Measurements from ENCODE around the gene H19. TPM values are rescaled to one million over a fixed set of nuclear protein-coding genes. Genes with fewer than 3 reads are reported as not detected.

Gene H19
- total RNA-seq, 1 donor from 2014 or later, result 0.52 TPM

DNA sequence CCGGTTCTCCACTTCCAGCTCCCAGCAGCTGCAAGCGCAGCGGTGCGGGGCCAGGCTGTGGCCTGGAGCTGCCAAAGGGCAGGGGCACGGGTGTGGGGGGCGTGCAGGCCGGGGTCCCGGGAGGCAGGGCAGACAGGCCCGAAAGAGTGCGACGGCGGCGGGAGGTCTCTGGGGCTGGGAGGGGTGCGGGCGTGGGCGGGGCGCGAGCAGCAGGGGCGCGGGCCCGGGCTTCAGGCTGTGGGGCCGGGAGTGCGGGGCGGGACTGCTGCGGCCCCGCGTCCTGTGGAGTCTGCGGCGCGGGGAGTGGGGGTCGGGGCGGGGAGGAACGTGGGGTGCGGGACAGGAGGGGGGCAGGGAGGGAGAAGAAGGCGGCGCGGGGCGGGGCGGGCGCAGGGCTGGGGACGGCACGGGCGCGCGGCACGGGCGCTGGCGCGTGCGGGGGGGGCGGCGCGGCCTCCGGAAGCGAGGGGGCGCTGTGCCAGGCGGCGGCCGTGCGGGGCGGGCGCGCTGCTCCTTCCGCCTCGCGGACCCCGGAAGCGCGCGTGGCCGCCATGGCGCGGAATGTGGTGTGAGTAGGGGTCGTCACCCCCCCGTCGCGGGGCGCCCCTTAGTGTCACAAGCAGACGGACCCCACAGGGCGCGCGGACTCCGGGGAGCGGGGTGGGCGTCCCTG lies 50.7 kb downstream of the H19 start, which contains the start of gene MRPL23:
MRPL23 (plus strand) TSS at position 521 of the 673 bp plus-strand sequence; CDS start at position 552, 31 bp downstream.
- H3K36me3 ChIP-seq (ENCODE audit: insufficient read depth, low read length), result no peaks in the 10 kb centered on the region

More for the DNA sequence above, 50.7 kb downstream of the H19 start, which contains the start of gene MRPL23:
- Histone ChIP-seq H3K9me3 (ENCODE audit: insufficient read depth, low read depth, low read length) (no peaks in the 10 kb centered on the region), H3K4me2 (ENCODE audit: low read length) (no peak within 1 kb of the TSS), H3K9ac (ENCODE audit: low read length) (no peak within 1 kb of the TSS), H3K27me3 (ENCODE audit: insufficient read depth, low read length) (no peaks in the 10 kb centered on the region), H2AFZ (ENCODE audit: low read depth, low read length) (no peak within 1 kb of the TSS), H3K4me1 (ENCODE audit: insufficient read depth, low read length) (no peaks in the 10 kb centered on the region), H3K79me2 (ENCODE audit: insufficient read depth, low read length) (no peaks in the 10 kb centered on the region), H4K20me1 (ENCODE audit: insufficient read depth, low read length) (no peaks in the 10 kb centered on the region), H3K27ac (ENCODE audit: low read depth, low read length) (no peak within 1 kb of the TSS), H3K4me3 (ENCODE audit: insufficient read depth, low read depth, low read length) (no peak within 1 kb of the TSS)
- TF ChIP-seq, protein P1, sequence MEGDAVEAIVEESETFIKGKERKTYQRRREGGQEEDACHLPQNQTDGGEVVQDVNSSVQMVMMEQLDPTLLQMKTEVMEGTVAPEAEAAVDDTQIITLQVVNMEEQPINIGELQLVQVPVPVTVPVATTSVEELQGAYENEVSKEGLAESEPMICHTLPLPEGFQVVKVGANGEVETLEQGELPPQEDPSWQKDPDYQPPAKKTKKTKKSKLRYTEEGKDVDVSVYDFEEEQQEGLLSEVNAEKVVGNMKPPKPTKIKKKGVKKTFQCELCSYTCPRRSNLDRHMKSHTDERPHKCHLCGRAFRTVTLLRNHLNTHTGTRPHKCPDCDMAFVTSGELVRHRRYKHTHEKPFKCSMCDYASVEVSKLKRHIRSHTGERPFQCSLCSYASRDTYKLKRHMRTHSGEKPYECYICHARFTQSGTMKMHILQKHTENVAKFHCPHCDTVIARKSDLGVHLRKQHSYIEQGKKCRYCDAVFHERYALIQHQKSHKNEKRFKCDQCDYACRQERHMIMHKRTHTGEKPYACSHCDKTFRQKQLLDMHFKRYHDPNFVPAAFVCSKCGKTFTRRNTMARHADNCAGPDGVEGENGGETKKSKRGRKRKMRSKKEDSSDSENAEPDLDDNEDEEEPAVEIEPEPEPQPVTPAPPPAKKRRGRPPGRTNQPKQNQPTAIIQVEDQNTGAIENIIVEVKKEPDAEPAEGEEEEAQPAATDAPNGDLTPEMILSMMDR (IDR thresholded peaks at IDR 0.05; ENCODE audit: insufficient read depth, low read depth, low read length), result no peak
- TF ChIP-seq EZH2 (IDR thresholded peaks at IDR 0.05; ENCODE audit: insufficient read depth, low read length), result no peak
- Mint-ChIP-seq H3K9me3 (ENCODE audit: unreplicated experiment) (no peaks in the 10 kb centered on the region), H3K27me3 (ENCODE audit: low read depth, unreplicated experiment) (no peaks in the 10 kb centered on the region), H3K36me3 (ENCODE audit: low read depth, unreplicated experiment) (no peaks in the 10 kb centered on the region), H3K4me1 (ENCODE audit: low read depth, unreplicated experiment) (no peaks in the 10 kb centered on the region), H3K4me3 (ENCODE audit: unreplicated experiment) (no peak within 1 kb of the TSS), H3K27ac (ENCODE audit: unreplicated experiment) (no peak within 1 kb of the TSS)
- FAIRE-seq, result no peak
- DNase-seq (ENCODE audit: low read depth), result no peak

Other genes starting within 250 kb of the H19 start
- 2.0 and 5.1 TPM in 2 replicates for gene IFITM10, start 247.2 kb downstream of the H19 start, total RNA-seq
- gene CTSD, start 233.9 kb downstream of the H19 start, total RNA-seq, result 290 and 340 TPM in 2 replicates
- 0.36 and 0.38 TPM in 2 replicates for gene SYT8, start 162.9 kb downstream of the H19 start, total RNA-seq
- gene TNNI2, start 158.9 kb downstream of the H19 start, total RNA-seq, result not detected in 2 replicates
- gene LSP1, start 144.8 kb downstream of the H19 start, total RNA-seq, result 1.3 and 1.9 TPM in 2 replicates
- gene PRR33, start 105.9 kb downstream of the H19 start, total RNA-seq, result not detected in 2 replicates
- gene TNNT3, start 78.1 kb downstream of the H19 start, total RNA-seq, result not detected in 2 replicates
- 22.2 and 26.9 TPM in 2 replicates for gene MRPL23, start 50.5 kb downstream of the H19 start, total RNA-seq
- gene IGF2, start 141.5 kb upstream of the H19 start, total RNA-seq, result 188 and 209 TPM in 2 replicates
- not detected in 2 replicates for gene INS, start 163.4 kb upstream of the H19 start, total RNA-seq
- gene TH, start 174.0 kb upstream of the H19 start, total RNA-seq, result not detected in 2 replicates